ENCODE data around the gene HBEGF. TPM values are rescaled to one million over a fixed set of nuclear protein-coding genes. Genes with fewer than 3 reads are reported as not detected.

HBEGF gene
- total RNA-seq, 1 experiment from 2014 or later, result 7.1 TPM

- Histone ChIP-seq H3K27ac (no peak overlapping the region), H3K4me1 (peaks cover 13% of the 10 kb centered on the region), H3K4me3 (no peak overlapping the region), H3K27me3 (no peaks in the 10 kb centered on the region), H3K9me3 (replicated peaks) (no peaks in the 10 kb centered on the region), H3K36me3 (peaks cover 12% of the 10 kb centered on the region)
- no peak for DNase-seq
Observed at GRCh38 chr5:140293091-140293848, 53.1 kb downstream of the HBEGF start.

GRCh38 chr5:140292212-140293036, 54.0 kb downstream of the HBEGF start:
- Histone ChIP-seq H3K4me1 (peaks cover 13% of the 10 kb centered on the region), H3K9me3 (replicated peaks) (no peaks in the 10 kb centered on the region), H3K27me3 (no peaks in the 10 kb centered on the region), H3K27ac (no peak overlapping the region), H3K36me3 (peaks cover 6% of the 10 kb centered on the region), H3K4me3 (no peak overlapping the region)
- no peak for DNase-seq

GRCh38 chr5:140287801-140288521, 58.4 kb downstream of the HBEGF start:
- DNase-seq, result no peak
- Histone ChIP-seq H3K27ac (no peak overlapping the region), H3K27me3 (no peaks in the 10 kb centered on the region), H3K9me3 (replicated peaks) (no peaks in the 10 kb centered on the region), H3K36me3 (peaks cover 2% of the 10 kb centered on the region), H3K4me1 (no peaks in the 10 kb centered on the region), H3K4me3 (no peak overlapping the region)

- H3K9me3 ChIP-seq (replicated peaks), result no peaks in the 10 kb centered on the region
- no peaks in the 10 kb centered on the region for H3K27me3 ChIP-seq
- H3K4me3 ChIP-seq, result no peak overlapping the region
- no peaks in the 10 kb centered on the region; the same call in 1 of the 2 replicates for H3K36me3 ChIP-seq
- DNase-seq, result no peak
- no peak overlapping the region for H3K27ac ChIP-seq
- H3K4me1 ChIP-seq, result no peaks in the 10 kb centered on the region
Observed at GRCh38 chr5:140286424-140286823, 60.0 kb downstream of the HBEGF start.

- H3K27me3 ChIP-seq, result no peaks in the 10 kb centered on the region
- H3K9me3 ChIP-seq (replicated peaks), result no peaks in the 10 kb centered on the region
- no peak overlapping the region for H3K4me3 ChIP-seq
- H3K27ac ChIP-seq, result no peak overlapping the region
- no peak for DNase-seq
- H3K4me1 ChIP-seq, result no peaks in the 10 kb centered on the region
- H3K36me3 ChIP-seq, result peaks cover 5% of the 10 kb centered on the region; the same call in 1 of the 2 replicates
Observed at GRCh38 chr5:140284013-140284412, 62.4 kb downstream of the HBEGF start.

Other genes with a start within 250 kb of the HBEGF start
- 8.3 and 10.0 TPM in 2 replicates for gene PURA, start 232.5 kb downstream of the HBEGF start, total RNA-seq (2014; rRNA removed; shearing (Covaris generic))
- 1.5 and 1.6 TPM in 2 replicates for gene IGIP, start 220.7 kb downstream of the HBEGF start, total RNA-seq (2014; rRNA removed; shearing (Covaris generic))
- 9.4 and 10.5 TPM in 2 replicates for gene CYSTM1, start 171.4 kb downstream of the HBEGF start, total RNA-seq (2014; rRNA removed; shearing (Covaris generic))
- gene PFDN1, start 43.5 kb downstream of the HBEGF start, total RNA-seq (2014; rRNA removed; shearing (Covaris generic)), result 93.9 and 96.1 TPM in 2 replicates
- gene SLC4A9, start 13.6 kb upstream of the HBEGF start, total RNA-seq (2014; rRNA removed; shearing (Covaris generic)), result not detected in 2 replicates
- gene ANKHD1, start 55.2 kb upstream of the HBEGF start, total RNA-seq (2014; rRNA removed; shearing (Covaris generic)), result 89.1 and 106 TPM in 2 replicates
- gene EIF4EBP3, start 201.1 kb upstream of the HBEGF start, total RNA-seq (2014; rRNA removed; shearing (Covaris generic)), result 0.57 and 1.3 TPM in 2 replicates
- gene SRA1, start 210.9 kb upstream of the HBEGF start, total RNA-seq (2014; rRNA removed; shearing (Covaris generic)), result 27.5 and 36.1 TPM in 2 replicates
- 10.2 and 16.9 TPM in 2 replicates for gene APBB3, start 218.0 kb upstream of the HBEGF start, total RNA-seq (2014; rRNA removed; shearing (Covaris generic))
- gene SLC35A4, start 218.2 kb upstream of the HBEGF start, total RNA-seq (2014; rRNA removed; shearing (Covaris generic)), result 61.2 and 62.3 TPM in 2 replicates